ENCODE measurements around the gene MED9. TPM values are rescaled to one million over a fixed set of nuclear protein-coding genes. Genes with fewer than 3 reads are reported as not detected.

Gene MED9
- total and polyA plus RNA-seq, 10 of the 15 experiments (the other 5 are each of a cell fraction or from before 2014, with no cell fraction given) = 1.5 to 22.4 (median 14.8) TPM

DNA sequence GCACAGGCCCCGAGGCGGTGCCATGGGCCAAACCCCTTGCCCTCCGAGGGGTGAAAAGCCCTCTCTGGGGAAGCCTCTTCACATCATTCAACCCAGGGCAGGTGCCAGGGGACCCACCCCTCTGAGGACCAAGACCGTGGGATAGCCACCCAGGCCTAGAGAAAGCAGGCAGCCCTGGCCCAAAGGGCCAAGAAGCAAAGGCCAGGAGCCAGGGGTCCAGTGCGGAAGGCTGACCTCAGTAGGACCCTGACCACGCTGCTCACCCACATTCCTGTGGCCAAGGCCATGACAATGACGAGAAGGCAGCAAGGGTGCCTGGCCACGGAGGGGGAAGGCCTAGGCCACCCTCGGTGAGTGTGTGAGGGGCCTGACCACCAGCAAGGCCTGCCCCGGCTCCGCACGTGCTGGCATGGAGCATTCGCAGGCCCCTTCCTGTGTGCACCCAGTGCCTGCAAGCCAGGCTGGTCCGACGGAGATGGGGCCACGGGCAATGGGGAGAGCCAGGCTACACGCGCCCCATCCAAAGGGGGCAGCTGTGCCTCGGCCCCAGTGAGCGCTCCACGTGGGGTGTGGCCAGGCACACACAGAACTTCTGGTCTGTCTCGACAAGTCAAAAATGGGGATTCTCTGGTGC, 43.9 kb downstream of the MED9 start:
- in situ Hi-C loops (cut with MboI) = no loop called here
- TF ChIP-seq SMAD5 (IDR thresholded peaks at IDR 0.05; ENCODE audit: low read depth) (no peak), SREBF2 (IDR thresholded peaks at IDR 0.05; ENCODE audit: low read length) (no peak), IKZF1 (conservative IDR thresholded peaks at IDR 0.05) (no peak), ZSCAN29 (IDR thresholded peaks at IDR 0.05) (no peak), NR2F1 (conservative IDR thresholded peaks at IDR 0.05) (no peak), ZNF622 (IDR thresholded peaks at IDR 0.05) (no peak), ETV6 (conservative IDR thresholded peaks at IDR 0.05 in 1 of 2, IDR thresholded peaks at IDR 0.05 in 1 of 2; ENCODE audit: borderline replicate concordance in 1 of 2, low read depth in 1 of 2) (no peak), RB1 (IDR thresholded peaks at IDR 0.05; ENCODE audit: borderline replicate concordance) (no peak), POLR2AphosphoS5 (IDR thresholded peaks at IDR 0.05; ENCODE audit: low read length) (no peak), RUNX3 (IDR thresholded peaks at IDR 0.05; ENCODE audit: low read length) (no peak), CHD2 (IDR thresholded peaks at IDR 0.05; ENCODE audit: borderline replicate concordance, low read depth, low read length) (no peak), GATAD2B (conservative IDR thresholded peaks at IDR 0.05; ENCODE audit: low read depth) (no peak), MEF2B (IDR thresholded peaks at IDR 0.05; ENCODE audit: partially characterized antibody, poor library complexity, severe bottlenecking) (no peak), TBL1XR1 (IDR thresholded peaks at IDR 0.05; ENCODE audit: low read depth, low read length) (no peak), NR2C1 (IDR thresholded peaks at IDR 0.05) (no peak), PML (IDR thresholded peaks at IDR 0.05; ENCODE audit: low read length) (no peak)
- TF ChIP-seq, protein P1, sequence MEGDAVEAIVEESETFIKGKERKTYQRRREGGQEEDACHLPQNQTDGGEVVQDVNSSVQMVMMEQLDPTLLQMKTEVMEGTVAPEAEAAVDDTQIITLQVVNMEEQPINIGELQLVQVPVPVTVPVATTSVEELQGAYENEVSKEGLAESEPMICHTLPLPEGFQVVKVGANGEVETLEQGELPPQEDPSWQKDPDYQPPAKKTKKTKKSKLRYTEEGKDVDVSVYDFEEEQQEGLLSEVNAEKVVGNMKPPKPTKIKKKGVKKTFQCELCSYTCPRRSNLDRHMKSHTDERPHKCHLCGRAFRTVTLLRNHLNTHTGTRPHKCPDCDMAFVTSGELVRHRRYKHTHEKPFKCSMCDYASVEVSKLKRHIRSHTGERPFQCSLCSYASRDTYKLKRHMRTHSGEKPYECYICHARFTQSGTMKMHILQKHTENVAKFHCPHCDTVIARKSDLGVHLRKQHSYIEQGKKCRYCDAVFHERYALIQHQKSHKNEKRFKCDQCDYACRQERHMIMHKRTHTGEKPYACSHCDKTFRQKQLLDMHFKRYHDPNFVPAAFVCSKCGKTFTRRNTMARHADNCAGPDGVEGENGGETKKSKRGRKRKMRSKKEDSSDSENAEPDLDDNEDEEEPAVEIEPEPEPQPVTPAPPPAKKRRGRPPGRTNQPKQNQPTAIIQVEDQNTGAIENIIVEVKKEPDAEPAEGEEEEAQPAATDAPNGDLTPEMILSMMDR (IDR thresholded peaks at IDR 0.05 in 2 of 3, conservative IDR thresholded peaks at IDR 0.05 in 1 of 3; ENCODE audit: control insufficient read depth in 2 of 3, extremely low read depth in 1 of 3, insufficient read depth in 1 of 3, low read depth in 3 of 3, low read length in 3 of 3) = no peak
- TF ChIP-seq, protein P2, sequence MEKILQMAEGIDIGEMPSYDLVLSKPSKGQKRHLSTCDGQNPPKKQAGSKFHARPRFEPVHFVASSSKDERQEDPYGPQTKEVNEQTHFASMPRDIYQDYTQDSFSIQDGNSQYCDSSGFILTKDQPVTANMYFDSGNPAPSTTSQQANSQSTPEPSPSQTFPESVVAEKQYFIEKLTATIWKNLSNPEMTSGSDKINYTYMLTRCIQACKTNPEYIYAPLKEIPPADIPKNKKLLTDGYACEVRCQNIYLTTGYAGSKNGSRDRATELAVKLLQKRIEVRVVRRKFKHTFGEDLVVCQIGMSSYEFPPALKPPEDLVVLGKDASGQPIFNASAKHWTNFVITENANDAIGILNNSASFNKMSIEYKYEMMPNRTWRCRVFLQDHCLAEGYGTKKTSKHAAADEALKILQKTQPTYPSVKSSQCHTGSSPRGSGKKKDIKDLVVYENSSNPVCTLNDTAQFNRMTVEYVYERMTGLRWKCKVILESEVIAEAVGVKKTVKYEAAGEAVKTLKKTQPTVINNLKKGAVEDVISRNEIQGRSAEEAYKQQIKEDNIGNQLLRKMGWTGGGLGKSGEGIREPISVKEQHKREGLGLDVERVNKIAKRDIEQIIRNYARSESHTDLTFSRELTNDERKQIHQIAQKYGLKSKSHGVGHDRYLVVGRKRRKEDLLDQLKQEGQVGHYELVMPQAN (conservative IDR thresholded peaks at IDR 0.05) = no peak
- TF ChIP-seq, protein P3, sequence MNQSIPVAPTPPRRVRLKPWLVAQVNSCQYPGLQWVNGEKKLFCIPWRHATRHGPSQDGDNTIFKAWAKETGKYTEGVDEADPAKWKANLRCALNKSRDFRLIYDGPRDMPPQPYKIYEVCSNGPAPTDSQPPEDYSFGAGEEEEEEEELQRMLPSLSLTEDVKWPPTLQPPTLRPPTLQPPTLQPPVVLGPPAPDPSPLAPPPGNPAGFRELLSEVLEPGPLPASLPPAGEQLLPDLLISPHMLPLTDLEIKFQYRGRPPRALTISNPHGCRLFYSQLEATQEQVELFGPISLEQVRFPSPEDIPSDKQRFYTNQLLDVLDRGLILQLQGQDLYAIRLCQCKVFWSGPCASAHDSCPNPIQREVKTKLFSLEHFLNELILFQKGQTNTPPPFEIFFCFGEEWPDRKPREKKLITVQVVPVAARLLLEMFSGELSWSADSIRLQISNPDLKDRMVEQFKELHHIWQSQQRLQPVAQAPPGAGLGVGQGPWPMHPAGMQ (IDR thresholded peaks at IDR 0.05; ENCODE audit: borderline replicate concordance) = no peak
- 66% methylated on average over 22 of the region's 22 CpGs for WGBS (ENCODE audit: insufficient coverage, insufficient replicate concordance, low lambda C conversion rate, missing lambda C conversion rate)
- H3K27me3 ChIP-seq (replicated peaks in 1 of 2; ENCODE audit: control insufficient read depth in 2 of 2, insufficient read depth in 2 of 2, low read length in 1 of 2) = no peaks in the 10 kb centered on the region
- SMC1A ChIA-PET (ENCODE audit: uncharacterized antibody, unreplicated experiment) = no interaction called here
- CTCF ChIA-PET = no interaction called here
- BruUV-seq (replicated peaks) = no TSS peak
- no peak overlapping the region for H3K4me2 ChIP-seq (ENCODE audit: control insufficient read depth, insufficient read depth)
- intact Hi-C loops (cut with micrococcal nuclease; ENCODE audit: unreplicated experiment) = no loop called here
- no peaks in the 10 kb centered on the region for H3K79me2 ChIP-seq (ENCODE audit: control insufficient read depth, insufficient read depth, low read length)
- no peak for DNase-seq (ENCODE audit: low read depth, low spot score)
- H4K20me1 ChIP-seq (ENCODE audit: control insufficient read depth, insufficient read depth) = no peaks in the 10 kb centered on the region
- no peak for FAIRE-seq
- no peak overlapping the region for H3K27ac ChIP-seq (ENCODE audit: control insufficient read depth, insufficient read depth)
- H2AFZ ChIP-seq (ENCODE audit: control insufficient read depth, low read depth, low read length) = no peak overlapping the region
- RAD21 ChIA-PET (ENCODE audit: unreplicated experiment) = no interaction called here
- H3K4me1 ChIP-seq (ENCODE audit: control insufficient read depth, insufficient read depth, low read length) = no peaks in the 10 kb centered on the region
- no peaks in the 10 kb centered on the region for H3K36me3 ChIP-seq (ENCODE audit: control insufficient read depth in 2 of 2, insufficient read depth in 2 of 2, low read length in 1 of 2)
- no peak overlapping the region for H3K4me3 ChIP-seq
- no peaks in the 10 kb centered on the region for H3K9me3 ChIP-seq (replicated peaks; ENCODE audit: control insufficient read depth, insufficient read depth, low read length)
- POLR2A ChIA-PET = no interaction called here
- H3K9ac ChIP-seq (ENCODE audit: control insufficient read depth, insufficient read depth, low read length) = no peak overlapping the region
- ATAC-seq = no peak
